Esophagus squamous epithelium (tissue), 5 donors: Measurements from ENCODE around the gene TFAP2C. TPM values are rescaled to one million over a fixed set of nuclear protein-coding genes. Genes with fewer than 3 reads are reported as not detected.
A peak's percentile ranks its signal among the peaks of the same experiment; 100 is the strongest.

Experiments used
- DNase-seq: peaks from one replicate; lab custom pipeline; 2025; lab: John Stamatoyannopoulos, UW
- H3K27ac ChIP-seq, 4 donors: fragments of 200-600 bp; sonication (generic); one replicate each; pipeline ENCODE4 v1.5.1; 2016 to 2019; ENCODE audit warnings: mild to moderate bottlenecking in 1 of 4
- H3K27me3 ChIP-seq, 4 donors: fragments of 200-600 bp; sonication (generic); 1 replicate in 3 of 4; 2 replicates in 1 of 4; pipeline versions ENCODE4 v1.5.1 to v1.6.0; 2017 to 2021; ENCODE audit warnings: antibody characterized with exemption in 1 of 4
- H3K36me3 ChIP-seq, 3 donors: fragments of 200-600 bp; sonication (generic); one replicate each; pipeline ENCODE4 v1.5.1; 2016 to 2019
- H3K4me1 ChIP-seq, 3 donors: fragments of 200-600 bp; sonication (generic); one replicate each; pipeline ENCODE4 v1.5.1; 2017 to 2019
- H3K4me3 ChIP-seq, 4 donors: fragments of 200-600 bp; sonication (generic); 1 replicate in 3 of 4; 2 replicates in 1 of 4; pipeline ENCODE4 v1.5.1; 2016 to 2019; ENCODE audit warnings: mild to moderate bottlenecking in 2 of 4, moderate library complexity in 1 of 4
- H3K9me3 ChIP-seq, 3 donors: fragments of 200-600 bp; sonication (generic); one replicate each; pipeline ENCODE4 v1.5.1; 2016 to 2019
- CTCF ChIP-seq, 6 experiments: fragments of 450-650 bp in 4 of 6; fragments of 200-600 bp in 2 of 6; sonication (generic) in 2 of 6; IDR thresholded peaks; one replicate each; pipeline ENCODE4 v1.5.1; 2016 to 2019; ENCODE audit warnings: antibody characterized with exemption in 6 of 6, mild to moderate bottlenecking in 4 of 6, moderate library complexity in 4 of 6
- POLR2A ChIP-seq, 4 donors: fragments of 450-650 bp; IDR thresholded peaks; one replicate each; pipeline ENCODE4 v1.6.1; 2017; ENCODE audit warnings: antibody characterized with exemption in 4 of 4, mild to moderate bottlenecking in 4 of 4, moderate library complexity in 3 of 4
- WGBS, 2 donors: methylation state at CpG; one replicate each; pipeline ENCODE4 v1.1.5; 2018; 5-methylcytosine and 5-hydroxymethylcytosine counted together
- intact Hi-C: fragments of 100-400 bp; cut with DNase I; formaldehyde crosslinking; loops from one replicate; pipeline ENCODE4 v1.15.0; 2022
- total RNA-seq, 4 donors: library from RNA; depleted of rRNA; stranded (reverse); fragments of >200 nt; gene quantifications; one replicate each; pipeline ENCODE4 v1.1.0, GENCODE V29; 2016
- donor health status: DM: yes; HTN: yes; CAD: no.

TFAP2C gene
- total RNA-seq, 4 donors from 2014 or later = 25.9 to 34.8 (median 31.8) TPM

GRCh38 chr20:56584916-56585315 lies 44.2 kb upstream of the TFAP2C start:
- H3K36me3 ChIP-seq = no peaks in the 10 kb centered on the region
- 81 to 84% methylated on average over 5 of the region's 5 CpGs for WGBS, 2 donors
- TF ChIP-seq CTCF (IDR thresholded peaks at IDR 0.05) (no peak), POLR2A (IDR thresholded peaks at IDR 0.05) (no peak)
- no peaks in the 10 kb centered on the region for H3K9me3 ChIP-seq
- H3K4me1 ChIP-seq = peaks cover 0 to 35% (median 0%) of the 10 kb centered on the region in 3 donors
- no peak overlapping the region for H3K4me3 ChIP-seq
- DNase-seq = no peak
- no peaks in the 10 kb centered on the region for H3K27me3 ChIP-seq
- intact Hi-C loops = no loop called here
- no peak overlapping the region for H3K27ac ChIP-seq

- intact Hi-C loops = no loop called here
- no peak for TF ChIP-seq POLR2A (IDR thresholded peaks at IDR 0.05)
- TF ChIP-seq CTCF (IDR thresholded peaks at IDR 0.05) = no peak
- H3K4me1 ChIP-seq = peaks cover 0 to 37% (median 0%) of the 10 kb centered on the region in 3 donors
- H3K36me3 ChIP-seq = no peaks in the 10 kb centered on the region
- WGBS, 2 donors = 17 to 38% methylated on average over 7 of the region's 7 CpGs
- H3K4me3 ChIP-seq = no peak overlapping the region
- H3K9me3 ChIP-seq = no peaks in the 10 kb centered on the region
- H3K27me3 ChIP-seq = no peaks in the 10 kb centered on the region
- H3K27ac ChIP-seq = no peak overlapping the region
- DNase-seq = no peak
These were observed 41.6 kb upstream of the TFAP2C start for GRCh38 chr20:56587307-56588041.

- intact Hi-C loops = no loop called here
- Histone ChIP-seq H3K36me3 (no peaks in the 10 kb centered on the region), H3K4me3 (no peak overlapping the region), H3K4me1 (peaks cover 0 to 37% (median 0%) of the 10 kb centered on the region in 3 donors), H3K27me3 (no peaks in the 10 kb centered on the region), H3K9me3 (no peaks in the 10 kb centered on the region), H3K27ac (peak overlapping the region in 2 of 4 donors; percentile 7 to 45)
- no peak for TF ChIP-seq POLR2A (IDR thresholded peaks at IDR 0.05)
- TF ChIP-seq CTCF (IDR thresholded peaks at IDR 0.05) = no peak
- DNase-seq = no peak
- WGBS, 2 donors = 44 to 66% methylated on average over 3 of the region's 3 CpGs
These were observed 40.1 kb upstream of the TFAP2C start for GRCh38 chr20:56588996-56589395.

- intact Hi-C loops = no loop called here
- peak overlapping the region in 1 of 4 donors; percentile 45 for H3K27ac ChIP-seq
- 81 to 86% methylated on average over 5 of the region's 5 CpGs for WGBS, 2 donors
- no peaks in the 10 kb centered on the region for H3K9me3 ChIP-seq
- H3K4me3 ChIP-seq = no peak overlapping the region
- peaks cover 0 to 37% (median 0%) of the 10 kb centered on the region in 3 donors for H3K4me1 ChIP-seq
- no peak for DNase-seq
- H3K36me3 ChIP-seq = no peaks in the 10 kb centered on the region
- H3K27me3 ChIP-seq = no peaks in the 10 kb centered on the region
- TF ChIP-seq POLR2A (IDR thresholded peaks at IDR 0.05) = no peak
- TF ChIP-seq CTCF (IDR thresholded peaks at IDR 0.05) = no peak
These were observed 39.5 kb upstream of the TFAP2C start for GRCh38 chr20:56589633-56590032.

GRCh38 chr20:56590888-56591287 lies 38.2 kb upstream of the TFAP2C start:
- Histone ChIP-seq H3K4me3 (no peak overlapping the region), H3K9me3 (no peaks in the 10 kb centered on the region), H3K4me1 (peaks cover 0 to 37% (median 0%) of the 10 kb centered on the region in 3 donors), H3K27ac (no peak overlapping the region), H3K36me3 (no peaks in the 10 kb centered on the region), H3K27me3 (no peaks in the 10 kb centered on the region)
- WGBS, 2 donors = 57 to 71% methylated on average over 6 of the region's 6 CpGs
- no peak for DNase-seq
- intact Hi-C loops = no loop called here
- TF ChIP-seq CTCF (IDR thresholded peaks at IDR 0.05) (no peak), POLR2A (IDR thresholded peaks at IDR 0.05) (no peak)
